MCF 10A (cell line): Measurements from ENCODE around the gene ADD3. TPM values are rescaled to one million over a fixed set of nuclear protein-coding genes. Genes with fewer than 3 reads are reported as not detected.

Experiments
- BruUV-seq: library from RNA; stranded (reverse); fragments of 400-500 nt; replicated peaks from 2 replicates; lab custom pipeline; 2021; lab: Mats Ljungman, UMichigan
- CTCF ChIA-PET: fragments of 300-600 bp; sonication (Branson Sonifier 250); formaldehyde crosslinking; extraction: SDS; loops from one replicate; lab custom pipeline; 2021; ENCODE audit warnings: antibody characterized with exemption, inconsistent platforms; lab: Yijun Ruan, JAX
- POLR2A ChIA-PET: fragments of 300-600, 350-650 bp; sonication (Branson Sonifier 250); formaldehyde crosslinking; extraction: SDS; loops from one replicate; lab custom pipeline; 2020; ENCODE audit warnings: antibody characterized with exemption, inconsistent platforms; lab: Yijun Ruan, JAX
- DNase-seq: peaks from one replicate; pipeline ENCODE4 v3.0.0-alpha.2; 2018; ENCODE audit not compliant: unreplicated experiment
- H3K27ac Mint-ChIP-seq: one replicate; pipeline ENCODE4 v1.8.0; 2022; ENCODE audit warnings: mild to moderate bottlenecking, low read depth, mixed read lengths; ENCODE audit not compliant: unreplicated experiment
- H3K27me3 Mint-ChIP-seq: one replicate; pipeline ENCODE4 v1.8.0; 2022; ENCODE audit warnings: mixed read lengths; ENCODE audit not compliant: insufficient read depth, unreplicated experiment
- H3K36me3 Mint-ChIP-seq: one replicate; pipeline ENCODE4 v1.8.0; 2022; ENCODE audit warnings: mild to moderate bottlenecking, moderate library complexity, mixed read lengths; ENCODE audit not compliant: insufficient read depth, unreplicated experiment
- H3K4me1 Mint-ChIP-seq: one replicate; pipeline ENCODE4 v1.8.0; 2022; ENCODE audit warnings: mixed read lengths; ENCODE audit not compliant: insufficient read depth, unreplicated experiment
- H3K4me3 Mint-ChIP-seq: one replicate; pipeline ENCODE4 v1.8.0; 2022; ENCODE audit warnings: mild to moderate bottlenecking, moderate library complexity, mixed read lengths; ENCODE audit not compliant: unreplicated experiment
- H3K9me3 Mint-ChIP-seq: one replicate; pipeline ENCODE4 v1.8.0; 2022; ENCODE audit warnings: mixed read lengths; ENCODE audit not compliant: unreplicated experiment
- intact Hi-C: fragments of 100-400 bp; cut with micrococcal nuclease; formaldehyde crosslinking; loops from 2 replicates; pipeline ENCODE4 v1.14.1; 2022
- total RNA-seq: library from RNA; stranded (reverse); gene quantifications from 2 replicates; pipeline ENCODE4 v1.2.3, GENCODE V29; 2022
- TF ChIP-seq, protein P1 (sequence below): fragments of 200-600 bp; IDR thresholded peaks from one replicate; pipeline ENCODE4 v1.8.0; 2022; ENCODE audit warnings: antibody characterized with exemption, mild to moderate bottlenecking; ENCODE audit not compliant: unreplicated experiment

The ADD3 gene
- total RNA-seq, 1 experiment from 2014 or later = 14.5 TPM

DNA sequence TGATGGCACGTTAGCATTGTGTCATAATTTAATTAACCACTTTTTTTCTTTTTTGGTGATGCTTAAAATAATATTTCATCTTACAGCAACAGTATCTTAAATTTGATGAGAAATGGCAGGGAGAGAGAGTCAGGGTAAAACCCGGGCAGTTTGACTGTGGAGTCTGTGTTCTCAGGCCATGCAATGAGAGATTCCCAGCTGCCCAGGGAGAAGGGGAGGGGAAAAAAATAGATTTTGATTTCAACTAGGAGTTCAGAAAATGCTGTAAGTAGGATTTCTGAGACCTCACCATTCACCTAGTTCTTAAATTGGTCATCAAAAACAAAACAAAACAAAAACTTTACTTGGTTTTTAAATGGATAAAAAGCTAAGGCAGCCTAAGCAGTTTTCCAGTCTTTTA, 47.1 kb upstream of the ADD3 start:
- no peak overlapping the region for H3K4me3 Mint-ChIP-seq

DNA sequence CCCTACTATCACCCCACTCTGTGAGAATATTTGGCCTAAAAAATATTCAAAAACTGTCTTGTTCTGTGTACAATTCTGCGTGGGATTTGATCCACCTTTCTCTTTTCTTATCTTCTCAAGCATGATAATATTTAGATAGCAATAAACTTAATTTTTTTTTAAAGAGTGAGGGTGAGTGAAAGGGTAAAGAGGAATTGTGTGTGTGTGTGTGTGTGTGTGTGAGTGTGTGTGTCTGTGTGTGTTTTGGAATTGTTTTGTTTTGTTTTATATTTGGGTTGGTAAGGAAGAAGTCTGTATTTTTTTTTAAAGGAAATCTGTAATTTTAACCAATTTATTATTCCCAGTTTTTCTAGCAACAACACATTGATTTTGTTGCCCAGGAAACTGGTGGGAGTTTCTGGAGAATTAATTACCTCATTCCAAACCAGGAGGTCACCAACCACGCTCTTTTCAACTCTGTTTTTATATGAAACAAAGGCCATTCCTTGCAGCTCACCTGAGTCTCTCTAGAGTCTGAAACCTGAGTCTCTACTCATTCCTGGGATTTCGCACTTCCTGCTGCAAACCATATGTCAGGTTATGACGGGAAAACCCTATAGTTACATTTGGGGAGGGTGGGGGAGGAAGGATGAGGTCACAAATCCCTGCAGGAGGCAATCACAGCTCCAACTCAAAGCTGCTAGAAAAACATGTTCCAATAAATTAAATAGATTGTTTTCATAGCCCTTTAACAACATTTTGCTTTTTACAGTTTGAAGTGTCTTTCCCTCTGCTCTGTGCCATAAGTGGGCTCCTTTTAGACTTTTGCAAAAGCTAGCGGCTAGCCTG, 46.4 kb upstream of the ADD3 start:
- ChIA-PET CTCF (no interaction called here), POLR2A (no interaction called here)
- BruUV-seq = no TSS peak
- Mint-ChIP-seq H3K4me1 (peaks cover 16% of the 10 kb centered on the region), H3K27ac (peak overlapping the region; percentile 44), H3K27me3 (no peaks in the 10 kb centered on the region), H3K36me3 (no peaks in the 10 kb centered on the region), H3K9me3 (no peaks in the 10 kb centered on the region), H3K4me3 (no peak overlapping the region)
- TF ChIP-seq, protein P1, sequence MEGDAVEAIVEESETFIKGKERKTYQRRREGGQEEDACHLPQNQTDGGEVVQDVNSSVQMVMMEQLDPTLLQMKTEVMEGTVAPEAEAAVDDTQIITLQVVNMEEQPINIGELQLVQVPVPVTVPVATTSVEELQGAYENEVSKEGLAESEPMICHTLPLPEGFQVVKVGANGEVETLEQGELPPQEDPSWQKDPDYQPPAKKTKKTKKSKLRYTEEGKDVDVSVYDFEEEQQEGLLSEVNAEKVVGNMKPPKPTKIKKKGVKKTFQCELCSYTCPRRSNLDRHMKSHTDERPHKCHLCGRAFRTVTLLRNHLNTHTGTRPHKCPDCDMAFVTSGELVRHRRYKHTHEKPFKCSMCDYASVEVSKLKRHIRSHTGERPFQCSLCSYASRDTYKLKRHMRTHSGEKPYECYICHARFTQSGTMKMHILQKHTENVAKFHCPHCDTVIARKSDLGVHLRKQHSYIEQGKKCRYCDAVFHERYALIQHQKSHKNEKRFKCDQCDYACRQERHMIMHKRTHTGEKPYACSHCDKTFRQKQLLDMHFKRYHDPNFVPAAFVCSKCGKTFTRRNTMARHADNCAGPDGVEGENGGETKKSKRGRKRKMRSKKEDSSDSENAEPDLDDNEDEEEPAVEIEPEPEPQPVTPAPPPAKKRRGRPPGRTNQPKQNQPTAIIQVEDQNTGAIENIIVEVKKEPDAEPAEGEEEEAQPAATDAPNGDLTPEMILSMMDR = no peak
- peak; percentile 39 for DNase-seq
- intact Hi-C loops = no loop called here

More for the DNA sequence above, 47.1 kb upstream of the ADD3 start:
- Mint-ChIP-seq H3K27me3 (no peaks in the 10 kb centered on the region), H3K4me1 (peaks cover 16% of the 10 kb centered on the region), H3K9me3 (no peaks in the 10 kb centered on the region), H3K27ac (peak overlapping the region; percentile 44), H3K36me3 (no peaks in the 10 kb centered on the region)
- BruUV-seq = no TSS peak
- TF ChIP-seq, protein P1 = no peak
- DNase-seq = no peak
- CTCF ChIA-PET = no interaction called here
- intact Hi-C loops = no loop called here
- POLR2A ChIA-PET = no interaction called here

DNA sequence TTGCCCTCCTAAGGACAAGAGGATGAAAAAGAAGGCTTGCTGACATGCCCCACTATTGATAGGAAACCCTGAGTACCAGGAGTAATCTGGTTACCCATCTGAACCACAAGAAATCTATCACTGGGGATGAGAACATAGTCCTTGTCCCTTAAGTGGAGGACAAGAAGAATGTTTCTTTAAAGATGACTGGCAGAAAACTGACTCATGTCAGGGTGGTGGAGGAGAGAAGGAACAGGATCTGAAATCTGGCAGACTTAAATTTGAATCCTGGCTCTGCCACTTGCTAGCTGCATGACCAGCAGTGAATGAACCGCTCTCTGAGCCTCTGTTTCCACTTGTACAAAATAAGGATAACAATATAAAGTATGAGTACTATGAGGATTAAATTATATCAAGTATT, 45.5 kb upstream of the ADD3 start:
- H3K4me1 Mint-ChIP-seq = peaks cover 16% of the 10 kb centered on the region

DNA sequence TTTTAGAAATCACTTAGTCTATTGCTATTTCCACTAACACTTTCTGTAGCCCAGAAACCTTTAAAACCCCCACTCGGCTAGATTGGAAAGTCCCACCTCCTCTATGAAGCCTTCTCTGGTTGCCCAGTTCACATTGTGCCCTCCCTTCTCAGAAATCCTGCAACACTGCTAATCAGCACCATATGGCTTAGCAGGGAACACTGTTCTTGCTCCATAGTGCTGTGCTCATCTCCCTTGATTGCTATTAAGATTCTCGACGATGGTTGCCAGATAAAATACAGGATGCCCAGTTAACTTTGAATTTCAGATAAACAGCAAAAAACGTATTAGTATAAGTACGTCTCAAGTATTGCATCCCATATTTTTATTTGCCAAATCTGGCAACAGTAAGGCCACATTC, 44.3 kb upstream of the ADD3 start:
- CTCF ChIA-PET = interaction anchor here (0.7 kb wide), 1 partner anchor 8 kb away, joined by 3 read pairs; no protein-coding TSS in a partner anchor
- Mint-ChIP-seq H3K4me3 (no peak overlapping the region), H3K27me3 (no peaks in the 10 kb centered on the region), H3K27ac (no peak overlapping the region), H3K4me1 (peaks cover 16% of the 10 kb centered on the region), H3K9me3 (no peaks in the 10 kb centered on the region), H3K36me3 (no peaks in the 10 kb centered on the region)
- intact Hi-C loops = no loop called here
- BruUV-seq = no TSS peak
- DNase-seq = no peak
- TF ChIP-seq, protein P1 = no peak
- POLR2A ChIA-PET = no interaction called here

More for the DNA sequence above, 45.5 kb upstream of the ADD3 start:
- no TSS peak for BruUV-seq
- H3K27ac Mint-ChIP-seq = no peak overlapping the region
- no peaks in the 10 kb centered on the region for H3K27me3 Mint-ChIP-seq
- H3K9me3 Mint-ChIP-seq = no peaks in the 10 kb centered on the region
- ChIA-PET POLR2A (no interaction called here), CTCF (interaction anchor here (0.6 kb wide), 1 partner anchor 113 kb away, joined by 3 read pairs; no protein-coding TSS in a partner anchor)
- H3K36me3 Mint-ChIP-seq = no peaks in the 10 kb centered on the region
- TF ChIP-seq, protein P1 = no peak
- no peak overlapping the region for H3K4me3 Mint-ChIP-seq
- intact Hi-C loops = no loop called here
- DNase-seq = no peak
